ENCODE data around the gene JADE2. TPM values are rescaled to one million over a fixed set of nuclear protein-coding genes. Genes with fewer than 3 reads are reported as not detected.
A peak's percentile ranks its signal among the peaks of the same experiment; 100 is the strongest.

JADE2 gene
- total RNA-seq, 1 donor from 2014 or later, result 70.2 TPM

DNA sequence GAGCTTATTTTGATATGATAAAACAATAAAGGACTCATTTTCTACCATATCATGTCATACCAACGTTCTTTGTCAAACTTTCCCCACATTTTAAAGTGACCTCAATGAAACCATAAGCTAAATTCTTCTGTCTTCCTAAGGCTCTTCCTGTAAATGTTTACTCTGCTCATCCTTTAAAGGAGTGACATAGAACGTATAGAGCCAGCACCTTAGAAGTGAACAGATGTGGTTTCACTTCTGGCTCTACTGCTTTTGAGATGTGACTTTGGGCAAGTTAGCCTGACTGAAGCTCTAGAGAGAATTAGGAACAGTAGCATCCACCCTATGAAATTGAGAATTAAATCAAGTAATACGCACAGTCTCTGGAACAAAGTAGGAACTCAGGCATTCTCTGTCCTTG is 83.1 kb downstream of the JADE2 start:
- H3K4me3 Mint-ChIP-seq, result peak overlapping the region; percentile 67
- intact Hi-C loops (cut with micrococcal nuclease), result loop anchor here (2.0 to 10.0 kb wide), 6 partner anchors 22 to 1534 kb away; partner anchors contain the start of genes CAMLG, PPP2CA and SKP1
- H3K9me3 Mint-ChIP-seq, result no peaks in the 10 kb centered on the region
- DNase-seq (ENCODE audit: low spot score), result no peak
- peaks cover 48% of the 10 kb centered on the region for H3K4me1 Mint-ChIP-seq (ENCODE audit: low read depth)
- peak overlapping the region; percentile 96 for H3K27ac Mint-ChIP-seq
- H3K27me3 Mint-ChIP-seq (ENCODE audit: insufficient read depth), result no peaks in the 10 kb centered on the region
- H3K36me3 Mint-ChIP-seq (ENCODE audit: low read depth), result peaks cover 50% of the 10 kb centered on the region

DNA sequence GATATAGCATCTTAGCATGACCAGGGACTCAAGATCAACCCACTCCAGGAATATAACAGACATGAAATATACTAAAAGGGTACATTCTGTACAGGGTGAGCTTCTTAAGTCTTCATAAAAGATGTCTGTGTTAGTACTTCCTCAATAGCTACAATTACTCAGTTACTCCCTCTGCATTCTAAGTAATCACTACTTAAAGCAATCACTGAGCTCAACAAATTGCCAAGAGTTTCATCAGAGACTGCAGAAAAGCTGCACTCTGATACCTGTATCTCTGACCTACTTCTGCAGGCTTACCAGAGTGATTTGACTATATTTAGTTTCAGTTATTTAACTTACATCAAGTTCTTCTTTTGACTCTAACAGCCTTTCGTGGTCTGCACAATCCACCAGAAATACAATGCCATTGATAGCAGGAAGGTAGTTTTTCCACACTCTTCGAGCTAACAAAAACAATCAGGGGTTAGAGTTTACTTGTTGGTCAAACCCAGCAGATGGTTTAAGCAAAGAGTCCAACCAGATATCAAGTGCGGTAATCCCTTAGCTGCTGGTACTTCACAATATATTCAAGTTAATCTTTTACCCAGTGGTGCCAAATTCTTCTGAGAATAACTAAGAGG is 83.9 kb downstream of the JADE2 start:
- DNase-seq (ENCODE audit: low spot score), result no peak
- H3K4me3 Mint-ChIP-seq, result peak overlapping the region; percentile 67

DNA sequence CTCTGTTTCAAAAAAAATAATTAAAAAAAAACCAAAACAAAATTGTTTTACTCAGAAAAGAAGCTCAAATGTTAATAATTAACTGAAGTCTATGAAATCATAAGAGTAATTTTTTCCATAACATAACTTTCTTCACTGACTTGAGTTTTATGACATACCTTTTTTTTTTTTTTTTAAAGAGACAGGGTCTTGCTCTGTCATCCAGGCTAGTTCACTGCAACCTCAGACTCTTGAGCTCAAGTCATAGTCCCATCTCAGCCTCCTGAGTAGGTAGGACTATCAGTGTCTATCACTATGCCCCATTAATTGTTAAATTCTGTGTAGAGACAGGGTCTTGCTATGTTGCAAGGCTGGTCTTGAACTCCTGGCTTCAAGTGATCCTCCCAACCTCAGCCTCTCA is 85.3 kb downstream of the JADE2 start:
- Mint-ChIP-seq H3K4me3 (no peak overlapping the region), H3K9me3 (no peaks in the 10 kb centered on the region), H3K27me3 (ENCODE audit: insufficient read depth) (no peaks in the 10 kb centered on the region), H3K36me3 (ENCODE audit: low read depth) (peaks cover 58% of the 10 kb centered on the region), H3K4me1 (ENCODE audit: low read depth) (peaks cover 39% of the 10 kb centered on the region), H3K27ac (no peak overlapping the region)
- intact Hi-C loops (cut with micrococcal nuclease), result no loop called here
- no peak for DNase-seq (ENCODE audit: low spot score)

More for the DNA sequence above, 83.9 kb downstream of the JADE2 start:
- H3K36me3 Mint-ChIP-seq (ENCODE audit: low read depth), result peaks cover 56% of the 10 kb centered on the region
- H3K9me3 Mint-ChIP-seq, result no peaks in the 10 kb centered on the region
- intact Hi-C loops (cut with micrococcal nuclease), result loop anchor here (1.0 to 10.0 kb wide), 8 partner anchors 23 to 1535 kb away; partner anchors contain the start of genes CAMLG, PPP2CA, SAR1B and SEC24A
- no peaks in the 10 kb centered on the region for H3K27me3 Mint-ChIP-seq (ENCODE audit: insufficient read depth)
- H3K27ac Mint-ChIP-seq, result peak overlapping the region; percentile 96
- peaks cover 48% of the 10 kb centered on the region for H3K4me1 Mint-ChIP-seq (ENCODE audit: low read depth)

DNA sequence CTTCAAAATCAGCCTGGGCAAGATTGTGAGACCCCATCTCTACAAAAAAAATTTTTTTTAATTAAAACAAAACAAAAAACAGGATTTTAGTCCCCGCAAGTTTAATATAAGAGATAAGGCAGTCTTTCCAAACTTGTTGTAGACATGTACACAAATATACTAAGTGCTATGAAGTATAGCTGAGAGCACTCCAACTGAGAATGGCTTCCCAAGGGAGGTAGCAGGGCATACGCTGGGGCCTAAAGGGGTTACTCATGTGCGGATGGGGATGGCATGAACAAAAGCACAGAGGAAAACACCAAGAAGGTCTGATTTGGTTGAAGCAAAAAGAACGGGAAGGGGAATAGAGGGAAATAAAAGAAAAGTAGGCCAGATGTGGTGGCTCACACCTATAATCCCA is 86.0 kb downstream of the JADE2 start:
- Mint-ChIP-seq H3K9me3 (no peaks in the 10 kb centered on the region), H3K27me3 (ENCODE audit: insufficient read depth) (no peaks in the 10 kb centered on the region), H3K36me3 (ENCODE audit: low read depth) (peaks cover 53% of the 10 kb centered on the region), H3K4me1 (ENCODE audit: low read depth) (peaks cover 38% of the 10 kb centered on the region), H3K4me3 (no peak overlapping the region), H3K27ac (peak overlapping the region; percentile 1)
- intact Hi-C loops (cut with micrococcal nuclease), result no loop called here
- no peak for DNase-seq (ENCODE audit: low spot score)

DNA sequence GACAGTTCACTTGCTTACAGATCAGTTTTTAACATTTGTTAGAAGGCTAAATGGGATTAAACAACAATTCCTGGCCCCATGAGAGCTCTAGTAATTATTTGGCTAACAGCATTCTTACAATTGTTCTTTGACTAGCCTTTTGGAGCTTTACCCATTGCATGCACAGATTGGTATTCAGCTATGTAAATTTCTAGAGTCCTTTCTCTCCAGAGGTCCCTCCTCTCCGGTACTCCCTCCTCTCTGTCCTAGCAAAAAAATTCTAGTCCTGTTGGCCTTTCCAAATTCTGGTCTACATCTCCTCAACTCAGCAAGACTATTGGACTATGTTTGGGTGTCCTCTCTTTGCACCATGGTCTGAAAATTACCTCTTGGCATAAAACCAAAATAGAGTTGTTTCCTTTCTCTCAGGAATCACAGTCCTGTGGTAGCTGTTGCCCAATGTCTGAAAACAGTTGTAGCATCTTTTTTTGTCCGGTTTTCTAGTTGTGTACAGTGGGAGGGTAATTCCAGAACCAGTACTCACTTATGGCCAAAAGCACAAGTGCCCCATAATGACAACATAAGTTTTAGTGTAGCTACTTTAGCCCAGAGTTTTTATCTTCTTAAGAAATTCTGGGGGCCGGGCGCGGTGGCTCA is 89.1 kb downstream of the JADE2 start:
- peak overlapping the region; percentile 42 for H3K27ac Mint-ChIP-seq
- no peaks in the 10 kb centered on the region for H3K9me3 Mint-ChIP-seq
- H3K27me3 Mint-ChIP-seq (ENCODE audit: insufficient read depth), result no peaks in the 10 kb centered on the region
- peaks cover 17% of the 10 kb centered on the region for H3K4me1 Mint-ChIP-seq (ENCODE audit: low read depth)
- intact Hi-C loops (cut with micrococcal nuclease), result loop anchor here (2.0 kb wide), 1 partner anchor 14 kb away; no protein-coding TSS in a partner anchor
- no peak for DNase-seq (ENCODE audit: low spot score)
- no peak overlapping the region for H3K4me3 Mint-ChIP-seq
- H3K36me3 Mint-ChIP-seq (ENCODE audit: low read depth), result peaks cover 42% of the 10 kb centered on the region

DNA sequence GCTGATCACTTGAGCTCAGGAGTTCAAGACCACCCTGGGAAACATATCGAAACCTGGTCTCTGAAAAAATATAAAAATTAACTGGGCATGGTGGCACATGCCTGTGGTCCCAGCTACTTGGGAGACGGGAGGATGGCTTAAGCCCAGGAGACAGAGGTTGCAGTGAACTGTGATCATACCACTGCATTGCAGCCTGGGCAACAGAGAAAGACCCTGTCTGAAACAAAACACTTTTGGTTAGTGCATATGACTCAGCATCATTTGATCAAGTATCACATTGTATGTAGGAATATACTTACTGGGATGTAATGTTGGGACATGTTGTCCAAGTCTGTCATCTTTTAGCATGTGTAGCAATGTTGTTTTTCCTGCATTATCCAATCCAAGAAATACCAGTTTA is 95.2 kb downstream of the JADE2 start:
- peaks cover 41% of the 10 kb centered on the region for H3K36me3 Mint-ChIP-seq (ENCODE audit: low read depth)
- no peaks in the 10 kb centered on the region for H3K27me3 Mint-ChIP-seq (ENCODE audit: insufficient read depth)
- no peak overlapping the region for H3K4me3 Mint-ChIP-seq
- H3K4me1 Mint-ChIP-seq (ENCODE audit: low read depth), result peaks cover 9% of the 10 kb centered on the region
- H3K9me3 Mint-ChIP-seq, result no peaks in the 10 kb centered on the region
- DNase-seq (ENCODE audit: low spot score), result no peak
- H3K27ac Mint-ChIP-seq, result no peak overlapping the region
- intact Hi-C loops (cut with micrococcal nuclease), result no loop called here

DNA sequence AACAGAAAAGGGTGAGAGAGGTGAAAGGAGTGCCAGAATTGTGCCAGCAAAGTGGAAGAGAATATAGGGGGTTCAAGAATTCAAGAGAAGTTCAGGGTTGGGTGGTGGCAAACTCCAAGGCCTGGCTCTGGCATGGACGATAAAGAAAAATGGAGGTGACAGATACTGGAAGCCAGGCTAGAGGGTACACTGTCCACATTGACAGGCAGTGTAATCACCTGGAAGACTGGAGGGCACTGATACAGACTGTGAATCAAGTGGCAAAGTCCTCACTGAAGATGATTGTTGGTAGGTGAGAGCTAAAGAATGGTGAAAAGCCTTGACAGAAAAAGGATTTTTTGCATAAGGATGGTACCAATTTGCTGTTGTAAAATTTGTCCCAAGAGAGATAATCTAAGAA is 100.1 kb downstream of the JADE2 start:
- peaks cover 16% of the 10 kb centered on the region for H3K4me1 Mint-ChIP-seq (ENCODE audit: low read depth)
- H3K27me3 Mint-ChIP-seq (ENCODE audit: insufficient read depth), result no peaks in the 10 kb centered on the region
- peaks cover 28% of the 10 kb centered on the region for H3K36me3 Mint-ChIP-seq (ENCODE audit: low read depth)
- no peak overlapping the region for H3K27ac Mint-ChIP-seq
- H3K4me3 Mint-ChIP-seq, result no peak overlapping the region
- intact Hi-C loops (cut with micrococcal nuclease), result no loop called here
- no peaks in the 10 kb centered on the region for H3K9me3 Mint-ChIP-seq
- DNase-seq (ENCODE audit: low spot score), result no peak

- intact Hi-C loops (cut with micrococcal nuclease), result no loop called here
- Mint-ChIP-seq H3K9me3 (no peaks in the 10 kb centered on the region), H3K36me3 (ENCODE audit: low read depth) (peaks cover 28% of the 10 kb centered on the region), H3K4me3 (no peak overlapping the region), H3K4me1 (ENCODE audit: low read depth) (peaks cover 21% of the 10 kb centered on the region), H3K27ac (peak overlapping the region; percentile 27), H3K27me3 (ENCODE audit: insufficient read depth) (no peaks in the 10 kb centered on the region)
- DNase-seq (ENCODE audit: low spot score), result no peak
These were observed 101.0 kb downstream of the JADE2 start for GRCh38 chr5:134626369-134627014.

Other genes with a start within 250 kb of the JADE2 start
- 0.67 and 1.5 TPM in 2 replicates for gene CDKL3, start 158.5 kb upstream of the JADE2 start, total RNA-seq
- gene UBE2B, start 154.1 kb upstream of the JADE2 start, total RNA-seq, result 98.9 and 108 TPM in 2 replicates
- gene CDKN2AIPNL, start 113.8 kb upstream of the JADE2 start, total RNA-seq, result 33.6 and 35.6 TPM in 2 replicates
- gene SAR1B, start 107.2 kb downstream of the JADE2 start, total RNA-seq, result 49.1 and 49.8 TPM in 2 replicates
- gene SEC24A, start 123.1 kb downstream of the JADE2 start, total RNA-seq, result 26.5 and 27.2 TPM in 2 replicates
- 25.9 and 26.9 TPM in 2 replicates for gene CAMLG, start 212.9 kb downstream of the JADE2 start, total RNA-seq
- 78.3 and 84.4 TPM in 2 replicates for gene DDX46, start 233.1 kb downstream of the JADE2 start, total RNA-seq

Data from activated T-helper 1 cell treated with anti-CD3 and anti-CD28 coated beads, Interleukin-12 subunit alpha, Interleukin-12 subunit beta, Interleukin-2, Interleukin-4 antibody, amounts not matched to agents 30 ng/mL and 10 ng/mL and 1 ng/mL, durations not matched to agents 14 hours and 24 hours and 36 hours (primary cell).